BJ (cell line): ENCODE results near the gene RTEL1. TPM values are rescaled to one million over a fixed set of nuclear protein-coding genes. Genes with fewer than 3 reads are reported as not detected.
"Not testable (repeated sequence)": the region's sequence is repeated elsewhere in the genome, so short reads cannot be mapped to it uniquely, and the experiment has no call there.

Experiments
- CTCF ChIA-PET: fragments of 350-600 bp; formaldehyde crosslinking; extraction: SDS; loops from one replicate; lab custom pipeline; 2021; ENCODE audit warnings: antibody characterized with exemption, inconsistent platforms; lab: Yijun Ruan, JAX
- POLR2A ChIA-PET: fragments of 300-600 bp; sonication (Branson Sonifier 250); formaldehyde crosslinking; extraction: SDS; loops from one replicate; lab custom pipeline; 2021; ENCODE audit warnings: antibody characterized with exemption; lab: Charles Lee
- DNase-seq: peaks from one replicate; pipeline ENCODE4 v3.0.0-alpha.2; 2011; ENCODE audit warnings: low read depth
- H3K27me3 ChIP-seq: 2 replicates; pipeline ENCODE4 v1.6.0; 2011; ENCODE audit warnings: low read length; ENCODE audit not compliant: control insufficient read depth, insufficient read depth
- H3K36me3 ChIP-seq: 2 replicates; pipeline ENCODE4 v1.5.1; 2011; ENCODE audit warnings: low read length; ENCODE audit not compliant: control insufficient read depth, insufficient read depth
- H3K4me3 ChIP-seq: 2 replicates; pipeline ENCODE4 v1.5.1; 2011; ENCODE audit warnings: low read depth, mild to moderate bottlenecking, control low read depth, low read length
- CTCF ChIP-seq: IDR thresholded peaks from 2 replicates; pipeline ENCODE4 v1.5.1; 2011; ENCODE audit warnings: low read depth, mild to moderate bottlenecking, control low read depth, inconsistent platforms, low read length, moderate library complexity; ENCODE audit not compliant: insufficient read depth
- polyA plus RNA-seq: library from polyadenylated mRNA; depleted of rRNA; stranded (reverse); fragments of >200 nt; gene quantifications from 2 replicates; pipeline ENCODE4 v1.2.3, GENCODE V29; 2011

The RTEL1 gene
- polyA plus RNA-seq, 1 experiment, result 18.3 TPM

GRCh38 chr20:63657260-63657936, 714 bp upstream of the RTEL1 start:
- TF ChIP-seq CTCF, result no peak
- CTCF ChIA-PET, result interaction anchor here (1.0 to 1.5 kb wide), 3 partner anchors 9 to 119 kb away, joined by 3 to 6 read pairs (median 5); partner anchors contain the start of gene PTK6
- DNase-seq, result no peak
- H3K27me3 ChIP-seq, result no peaks in the 10 kb centered on the region
- peaks cover 13% of the 10 kb centered on the region for H3K36me3 ChIP-seq
- POLR2A ChIA-PET, result no interaction called here
- peak overlapping the region; percentile 85 for H3K4me3 ChIP-seq

- ChIA-PET POLR2A (interaction anchor here (0.6 to 0.8 kb wide), 3 partner anchors 17 to 313 kb away, joined by 3 to 10 read pairs (median 3); no protein-coding TSS in a partner anchor), CTCF (interaction anchor here (0.8 to 1.5 kb wide), 3 partner anchors 16 to 121 kb away, joined by 3 to 6 read pairs (median 5); partner anchors contain the start of gene PTK6)
- TF ChIP-seq CTCF, result no peak
Measured at GRCh38 chr20:63658749-63659187, 656 bp downstream of the RTEL1 start.

GRCh38 chr20:63659370-63659769, 1.3 kb downstream of the RTEL1 start:
- ChIA-PET CTCF (no interaction called here), POLR2A (no interaction called here)
- H3K36me3 ChIP-seq, result peaks cover 27% of the 10 kb centered on the region
- no peak for TF ChIP-seq CTCF
- no peaks in the 10 kb centered on the region for H3K27me3 ChIP-seq
- peak overlapping the region; percentile 85 for H3K4me3 ChIP-seq
- no peak for DNase-seq

More at GRCh38 chr20:63658749-63659187, 656 bp downstream of the RTEL1 start:
- H3K27me3 ChIP-seq, result no peaks in the 10 kb centered on the region
- H3K36me3 ChIP-seq, result peaks cover 26% of the 10 kb centered on the region
- no peak for DNase-seq
- peak overlapping the region; percentile 85 for H3K4me3 ChIP-seq

GRCh38 chr20:63660174-63660573, 2.1 kb downstream of the RTEL1 start:
- peaks cover 31% of the 10 kb centered on the region for H3K36me3 ChIP-seq
- DNase-seq, CTCF ChIA-PET, H3K4me3 ChIP-seq, H3K27me3 ChIP-seq, POLR2A ChIA-PET: not testable (repeated sequence)

GRCh38 chr20:63660622-63661021, 2.5 kb downstream of the RTEL1 start:
- H3K36me3 ChIP-seq, result peaks cover 34% of the 10 kb centered on the region
- DNase-seq, result no peak
- ChIA-PET CTCF (no interaction called here), POLR2A (no interaction called here)
- H3K27me3 ChIP-seq, result no peaks in the 10 kb centered on the region
- TF ChIP-seq CTCF, result no peak
- H3K4me3 ChIP-seq, result no peak overlapping the region

- TF ChIP-seq CTCF, result no peak
- POLR2A ChIA-PET, result no interaction called here
- no peaks in the 10 kb centered on the region for H3K27me3 ChIP-seq
- DNase-seq, result no peak
- H3K36me3 ChIP-seq, result peaks cover 36% of the 10 kb centered on the region
- H3K4me3 ChIP-seq, result no peak overlapping the region
- CTCF ChIA-PET, result no interaction called here
Measured at GRCh38 chr20:63661108-63661507, 3.0 kb downstream of the RTEL1 start.
